Measurements from ENCODE around the gene ZIC1. TPM values are rescaled to one million over a fixed set of nuclear protein-coding genes. Genes with fewer than 3 reads are reported as not detected.
A peak's percentile ranks its signal among the peaks of the same experiment; 100 is the strongest.

Gene ZIC1
- polyA plus RNA-seq, 3 donors from 2014 or later: not detected

- Mint-ChIP-seq H3K4me1 (no peaks in the 10 kb centered on the region), H3K27me3 (ENCODE audit: low read depth in 3 of 3) (peaks cover 12 to 33% (median 18%) of the 10 kb centered on the region in 3 donors), H3K36me3 (peaks cover 0 to 4% (median 3%) of the 10 kb centered on the region in 3 donors), H3K4me3 (no peak overlapping the region), H3K9me3 (peaks cover 20 to 64% (median 28%) of the 10 kb centered on the region in 6 donors), H3K27ac (no peak overlapping the region)
- no peak for DNase-seq
Observed at GRCh38 chr3:147370349-147370748, 38.8 kb upstream of the ZIC1 start.

- Mint-ChIP-seq H3K27ac (no peak overlapping the region), H3K27me3 (ENCODE audit: low read depth in 3 of 3) (peaks cover 12 to 33% (median 18%) of the 10 kb centered on the region in 3 donors), H3K36me3 (peaks cover 0 to 4% (median 3%) of the 10 kb centered on the region in 3 donors)
Observed at GRCh38 chr3:147371140-147371539, 38.0 kb upstream of the ZIC1 start.

DNA sequence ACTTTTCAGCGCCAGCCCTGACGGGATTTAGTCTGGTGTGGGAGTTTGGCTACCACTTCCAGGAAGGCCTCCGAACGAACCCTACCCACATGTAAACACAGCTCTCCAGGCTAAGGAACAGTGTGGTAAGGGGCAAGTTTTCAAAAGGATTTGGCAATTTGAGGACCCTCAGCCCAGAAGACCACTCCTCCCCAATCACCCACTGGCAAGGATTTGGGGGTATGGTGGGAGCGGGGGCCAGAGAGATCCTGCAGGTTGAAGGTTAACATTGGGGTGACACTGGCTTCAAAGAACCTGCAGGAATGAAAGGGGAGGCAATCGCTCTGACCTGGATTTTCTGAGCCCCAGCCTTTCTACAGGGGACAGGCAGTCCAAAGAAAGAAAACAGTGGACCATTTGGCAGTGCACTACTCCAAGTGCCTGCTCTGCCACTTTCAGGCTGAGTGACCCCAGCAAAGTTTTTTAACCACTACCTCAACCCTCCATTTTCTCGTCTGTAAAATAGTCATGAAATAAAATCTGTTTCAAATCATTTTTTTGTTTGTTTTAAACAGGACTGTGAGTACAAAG is 37.3 kb upstream of the ZIC1 start:
- no peak overlapping the region for H3K4me3 Mint-ChIP-seq
- no peaks in the 10 kb centered on the region for H3K4me1 Mint-ChIP-seq
- peaks cover 0 to 4% (median 3%) of the 10 kb centered on the region in 3 donors for H3K36me3 Mint-ChIP-seq
- H3K27ac Mint-ChIP-seq: no peak overlapping the region
- H3K9me3 Mint-ChIP-seq: peaks cover 20 to 59% (median 28%) of the 10 kb centered on the region in 6 donors
- DNase-seq: no peak
- peaks cover 12 to 33% (median 18%) of the 10 kb centered on the region in 3 donors for H3K27me3 Mint-ChIP-seq (ENCODE audit: low read depth in 3 of 3)

More at GRCh38 chr3:147371140-147371539, 38.0 kb upstream of the ZIC1 start:
- H3K4me3 Mint-ChIP-seq: no peak overlapping the region
- no peaks in the 10 kb centered on the region for H3K4me1 Mint-ChIP-seq
- DNase-seq: no peak
- H3K9me3 Mint-ChIP-seq: peaks cover 20 to 59% (median 28%) of the 10 kb centered on the region in 6 donors

DNA sequence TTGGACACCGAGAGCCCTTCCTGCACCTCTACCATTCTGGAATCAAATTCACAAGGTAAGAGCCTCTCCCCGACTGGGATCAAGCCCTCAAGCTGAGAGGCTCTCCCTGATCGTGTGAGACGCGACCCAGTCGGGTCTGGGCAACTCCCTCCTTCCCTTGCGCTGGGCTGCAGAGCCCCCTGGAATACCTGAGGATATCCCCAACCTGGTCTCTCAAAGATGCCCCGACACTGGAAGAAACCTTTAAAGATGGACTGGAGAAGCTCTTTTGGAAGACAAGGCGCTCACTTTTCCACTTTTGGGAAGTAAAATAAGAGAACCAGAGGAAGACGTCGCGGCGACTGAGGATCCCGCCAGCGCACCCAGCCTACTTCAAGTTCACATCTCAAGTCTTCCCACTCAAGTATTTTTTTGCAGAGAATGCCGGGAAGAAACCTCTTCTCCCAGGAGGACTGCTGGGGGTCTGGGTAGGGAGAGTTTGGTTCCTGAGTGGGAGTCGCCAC is 36.6 kb upstream of the ZIC1 start:
- H3K4me1 Mint-ChIP-seq: no peaks in the 10 kb centered on the region
- peaks cover 14 to 34% (median 18%) of the 10 kb centered on the region in 3 donors for H3K27me3 Mint-ChIP-seq (ENCODE audit: low read depth in 3 of 3)
- H3K9me3 Mint-ChIP-seq: peaks cover 20 to 66% (median 28%) of the 10 kb centered on the region in 6 donors
- no peak overlapping the region for H3K4me3 Mint-ChIP-seq
- H3K27ac Mint-ChIP-seq: no peak overlapping the region
- DNase-seq: no peak
- H3K36me3 Mint-ChIP-seq: peaks cover 0 to 4% (median 3%) of the 10 kb centered on the region in 3 donors

DNA sequence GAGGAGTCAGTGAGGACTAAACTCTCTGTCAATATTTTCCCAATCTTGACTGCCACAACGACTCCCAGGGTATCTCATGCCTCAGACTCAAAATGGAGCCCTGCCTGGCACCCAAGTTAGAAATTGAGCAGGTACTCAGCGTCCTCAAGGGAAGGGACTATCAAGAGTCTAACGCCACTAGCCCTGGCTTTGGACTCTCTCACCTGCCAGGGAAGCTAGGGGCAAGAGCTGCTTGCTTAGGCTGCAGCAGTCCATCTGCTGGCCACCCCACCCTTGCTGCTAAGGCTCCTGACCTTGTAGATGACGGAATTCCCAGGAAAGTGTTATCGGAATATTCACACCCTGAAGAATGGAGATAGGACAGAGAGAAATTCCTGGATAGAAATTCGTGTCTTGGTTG is 35.9 kb upstream of the ZIC1 start:
- DNase-seq: no peak
- no peak overlapping the region for H3K4me3 Mint-ChIP-seq
- peaks cover 20 to 70% (median 27%) of the 10 kb centered on the region in 6 donors for H3K9me3 Mint-ChIP-seq
- H3K27ac Mint-ChIP-seq: no peak overlapping the region
- no peaks in the 10 kb centered on the region for H3K4me1 Mint-ChIP-seq
- peaks cover 16 to 35% (median 18%) of the 10 kb centered on the region in 3 donors for H3K27me3 Mint-ChIP-seq (ENCODE audit: low read depth in 3 of 3)
- H3K36me3 Mint-ChIP-seq: peaks cover 0 to 4% (median 3%) of the 10 kb centered on the region in 3 donors

GRCh38 chr3:147377412-147378367 is 31.5 kb upstream of the ZIC1 start:
- H3K27ac Mint-ChIP-seq: no peak overlapping the region
- H3K36me3 Mint-ChIP-seq: peaks cover 0 to 6% (median 0%) of the 10 kb centered on the region in 3 donors
- no peaks in the 10 kb centered on the region for H3K4me1 Mint-ChIP-seq
- H3K9me3 Mint-ChIP-seq: peaks cover 11 to 48% (median 24%) of the 10 kb centered on the region in 6 donors
- H3K27me3 Mint-ChIP-seq (ENCODE audit: low read depth in 3 of 3): peaks cover 14 to 37% (median 16%) of the 10 kb centered on the region in 3 donors
- no peak for DNase-seq
- no peak overlapping the region for H3K4me3 Mint-ChIP-seq

DNA sequence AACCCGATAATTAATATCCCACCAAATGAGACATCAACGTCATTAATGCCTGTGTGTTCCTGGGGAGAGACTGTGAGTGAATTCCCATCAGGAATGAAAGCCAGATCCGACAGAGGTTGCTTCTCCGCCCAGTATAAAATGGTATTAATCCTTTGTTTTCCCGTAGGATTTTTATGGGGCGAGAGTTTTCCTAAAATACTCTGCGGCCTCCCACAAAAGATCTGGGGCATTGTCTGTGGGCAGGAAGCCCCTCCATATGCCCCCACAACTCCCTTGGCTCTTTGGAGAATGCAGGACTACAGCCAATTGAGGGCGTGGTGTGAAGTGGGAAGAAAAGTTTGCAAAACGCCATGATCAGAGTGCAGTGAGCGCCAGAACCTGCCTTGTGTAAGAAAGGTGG is 29.5 kb upstream of the ZIC1 start:
- peaks cover 0 to 6% (median 0%) of the 10 kb centered on the region in 3 donors for H3K36me3 Mint-ChIP-seq
- peak overlapping the region in 1 of 5 donors; percentile 1 for H3K4me3 Mint-ChIP-seq
- H3K4me1 Mint-ChIP-seq: no peaks in the 10 kb centered on the region
- H3K9me3 Mint-ChIP-seq: peaks cover 6 to 53% (median 20%) of the 10 kb centered on the region in 6 donors
- no peak overlapping the region for H3K27ac Mint-ChIP-seq
- peaks cover 12 to 36% (median 28%) of the 10 kb centered on the region in 3 donors for H3K27me3 Mint-ChIP-seq (ENCODE audit: low read depth in 3 of 3)
- DNase-seq: no peak

DNA sequence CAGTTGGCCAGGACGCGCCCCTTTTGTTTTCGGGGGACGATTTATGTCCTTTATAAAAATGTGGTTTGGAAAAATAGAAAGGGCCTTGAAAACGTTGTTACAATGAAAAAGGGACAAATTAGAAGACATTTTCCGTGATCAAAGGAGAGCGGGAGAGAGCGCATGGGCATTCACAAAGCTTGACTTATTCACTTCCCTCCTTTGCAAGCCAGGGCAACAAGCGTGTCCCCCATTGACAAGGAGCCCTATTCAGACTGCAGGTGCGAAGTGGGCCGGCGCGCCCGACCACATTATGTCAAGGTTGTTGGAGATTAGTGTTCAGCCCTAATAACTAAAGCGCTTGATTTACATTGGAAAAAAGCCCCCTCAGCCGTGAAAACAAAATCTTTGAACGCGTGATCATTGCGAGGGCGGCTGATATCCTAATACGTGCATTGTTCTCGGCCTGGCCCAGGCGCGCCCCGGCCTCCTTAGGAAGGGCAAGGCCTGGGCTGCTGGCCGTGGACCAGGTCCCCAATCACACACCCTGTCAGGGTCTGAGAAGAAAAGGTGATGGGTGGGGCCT is 28.7 kb upstream of the ZIC1 start:
- Mint-ChIP-seq H3K4me3 (no peak overlapping the region), H3K4me1 (no peaks in the 10 kb centered on the region), H3K27me3 (ENCODE audit: low read depth in 3 of 3) (peaks cover 12 to 38% (median 28%) of the 10 kb centered on the region in 3 donors), H3K36me3 (peaks cover 0 to 6% (median 0%) of the 10 kb centered on the region in 3 donors), H3K9me3 (peaks cover 6 to 59% (median 18%) of the 10 kb centered on the region in 6 donors), H3K27ac (no peak overlapping the region)
- DNase-seq: no peak

DNA sequence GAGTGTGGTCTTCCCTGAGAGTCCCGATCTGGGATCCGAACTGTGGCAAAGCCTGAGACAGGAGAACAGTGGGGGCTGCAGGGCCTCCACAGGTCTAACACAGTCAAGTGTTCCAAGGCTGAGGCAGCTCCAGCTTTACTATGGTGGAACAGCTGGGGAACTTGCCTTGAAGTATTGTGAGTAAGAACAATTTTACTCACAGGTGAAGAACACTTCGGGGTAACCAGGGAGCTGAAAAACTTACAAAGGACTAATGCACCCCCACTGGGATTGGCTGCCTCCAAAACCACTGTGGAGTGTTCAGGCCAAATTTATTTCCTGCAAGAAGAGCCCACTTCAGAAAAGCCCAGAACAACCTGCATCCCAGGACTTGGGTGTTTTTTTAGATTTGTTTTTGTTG is 28.2 kb upstream of the ZIC1 start:
- Mint-ChIP-seq H3K9me3 (peaks cover 6 to 64% (median 21%) of the 10 kb centered on the region in 6 donors), H3K36me3 (peaks cover 0 to 6% (median 0%) of the 10 kb centered on the region in 3 donors), H3K4me1 (no peaks in the 10 kb centered on the region), H3K27ac (no peak overlapping the region), H3K4me3 (no peak overlapping the region), H3K27me3 (ENCODE audit: low read depth in 3 of 3) (peaks cover 12 to 43% (median 28%) of the 10 kb centered on the region in 3 donors)
- DNase-seq: no peak

- Mint-ChIP-seq H3K36me3 (peaks cover 0 to 11% (median 0%) of the 10 kb centered on the region in 3 donors), H3K4me3 (no peak overlapping the region), H3K27me3 (ENCODE audit: low read depth in 3 of 3) (peaks cover 12 to 45% (median 31%) of the 10 kb centered on the region in 3 donors), H3K9me3 (peaks cover 7 to 70% (median 24%) of the 10 kb centered on the region in 6 donors), H3K4me1 (no peaks in the 10 kb centered on the region), H3K27ac (no peak overlapping the region)
- no peak for DNase-seq
Observed at GRCh38 chr3:147381596-147381995, 27.6 kb upstream of the ZIC1 start.

- peaks cover 16 to 50% (median 32%) of the 10 kb centered on the region in 3 donors for H3K27me3 Mint-ChIP-seq (ENCODE audit: low read depth in 3 of 3)
- H3K27ac Mint-ChIP-seq: no peak overlapping the region
- no peak for DNase-seq
- H3K4me1 Mint-ChIP-seq: no peaks in the 10 kb centered on the region
- H3K36me3 Mint-ChIP-seq: peaks cover 0 to 17% (median 8%) of the 10 kb centered on the region in 3 donors
- peaks cover 13 to 69% (median 28%) of the 10 kb centered on the region in 6 donors for H3K9me3 Mint-ChIP-seq
- H3K4me3 Mint-ChIP-seq: no peak overlapping the region
Observed at GRCh38 chr3:147383617-147384016, 25.5 kb upstream of the ZIC1 start.

DNA sequence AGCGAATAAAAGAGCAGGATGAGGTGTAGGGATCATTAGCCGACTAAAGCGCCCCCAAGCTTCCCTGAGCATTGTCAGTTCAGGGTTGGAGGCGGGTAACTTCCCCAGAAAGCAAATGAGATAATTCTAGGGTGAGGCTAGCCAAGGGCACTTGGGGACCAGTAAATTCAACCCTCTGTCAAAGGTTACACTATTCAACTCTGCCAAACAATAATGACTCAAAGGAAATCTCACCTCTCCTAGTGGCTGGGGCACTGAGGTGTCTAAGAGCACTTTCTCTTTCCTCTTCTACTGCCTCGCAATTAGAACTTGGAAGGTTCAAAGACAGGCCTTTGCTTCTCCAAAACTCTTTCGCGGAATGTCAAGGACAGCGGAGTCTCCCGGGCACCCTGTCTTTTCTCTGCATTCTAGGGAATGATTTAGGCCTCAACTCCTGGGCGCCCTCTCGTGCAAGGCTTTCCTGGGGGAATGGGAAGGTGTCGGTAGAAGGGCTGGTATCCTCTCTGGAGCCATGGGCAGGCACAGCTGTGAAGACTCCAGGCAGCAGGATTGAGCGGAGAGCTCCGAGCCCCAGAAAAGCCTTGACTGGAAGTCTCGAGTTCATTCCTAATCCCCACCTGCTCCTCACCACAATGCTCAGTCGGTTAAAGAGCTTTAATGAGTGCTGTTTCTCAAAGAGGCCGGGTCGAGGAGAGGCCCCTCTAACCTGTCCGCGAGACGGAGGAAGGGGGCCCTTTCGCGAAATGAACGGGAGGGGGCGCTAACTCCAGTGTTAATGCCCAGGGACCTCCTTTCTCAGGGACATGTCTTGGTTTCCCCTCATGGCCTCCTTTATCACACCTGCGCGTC is 24.7 kb upstream of the ZIC1 start:
- H3K4me3 Mint-ChIP-seq: peak overlapping the region in 1 of 5 donors; percentile 20
- no peaks in the 10 kb centered on the region for H3K4me1 Mint-ChIP-seq
- peaks cover 9 to 69% (median 23%) of the 10 kb centered on the region in 6 donors for H3K9me3 Mint-ChIP-seq
- peaks cover 0 to 12% (median 8%) of the 10 kb centered on the region in 3 donors for H3K36me3 Mint-ChIP-seq
- no peak overlapping the region for H3K27ac Mint-ChIP-seq
- peaks cover 19 to 48% (median 33%) of the 10 kb centered on the region in 3 donors for H3K27me3 Mint-ChIP-seq (ENCODE audit: low read depth in 3 of 3)
- DNase-seq: no peak

Measured in immature natural killer cell (primary cell).